ENCODE data around the gene MAK.
"Not testable (repeated sequence)": the region's sequence is repeated elsewhere in the genome, so short reads cannot be mapped to it uniquely, and the experiment has no call there.

MAK gene

GRCh38 chr6:10779076-10779475 is 59.3 kb downstream of the MAK start:
- DNase-seq (ENCODE audit: low read depth, low spot score) = no peak
- peaks cover 12% of the 10 kb centered on the region; the same call in 1 of the 2 replicates for H3K36me3 ChIP-seq (ENCODE audit: insufficient read depth, low read length)

GRCh38 chr6:10778230-10778629 is 60.1 kb downstream of the MAK start:
- no peak for TF ChIP-seq EZH2 (IDR thresholded peaks at IDR 0.05)
- TF ChIP-seq FOXP2 (optimal IDR thresholded peaks at IDR 0.05; ENCODE audit: control extremely low read depth, extremely low read length, insufficient read depth) = no peak
- no peak for TF ChIP-seq POLR2AphosphoS5 (IDR thresholded peaks at IDR 0.05; ENCODE audit: borderline replicate concordance, low read depth, low read length)
- H3K36me3 ChIP-seq (ENCODE audit: insufficient read depth, low read length) = peaks cover 12% of the 10 kb centered on the region; the same call in 1 of the 2 replicates
- H3K9ac ChIP-seq (ENCODE audit: insufficient read length) = no peak overlapping the region
- H3K27ac ChIP-seq = no peak overlapping the region
- no peaks in the 10 kb centered on the region for H3K9me3 ChIP-seq (ENCODE audit: low read depth, low read length)
- DNase-seq (ENCODE audit: low read depth, low spot score) = no peak
- no peak overlapping the region for H3K4me3 ChIP-seq

More at GRCh38 chr6:10779076-10779475, 59.3 kb downstream of the MAK start:
- Histone ChIP-seq H3K4me3 (no peak overlapping the region), H3K9me3 (ENCODE audit: low read depth, low read length) (no peaks in the 10 kb centered on the region), H3K9ac (ENCODE audit: insufficient read length) (no peak overlapping the region), H3K27ac (no peak overlapping the region)
- TF ChIP-seq POLR2AphosphoS5 (IDR thresholded peaks at IDR 0.05; ENCODE audit: borderline replicate concordance, low read depth, low read length) (no peak), FOXP2 (optimal IDR thresholded peaks at IDR 0.05; ENCODE audit: control extremely low read depth, extremely low read length, insufficient read depth) (no peak), EZH2 (IDR thresholded peaks at IDR 0.05) (no peak)

- no peaks in the 10 kb centered on the region for H3K9me3 ChIP-seq (ENCODE audit: low read depth, low read length)
- peaks cover 15% of the 10 kb centered on the region; the same call in 1 of the 2 replicates for H3K36me3 ChIP-seq (ENCODE audit: insufficient read depth, low read length)
- H3K4me3 ChIP-seq = no peak overlapping the region
- TF ChIP-seq FOXP2 (optimal IDR thresholded peaks at IDR 0.05; ENCODE audit: control extremely low read depth, extremely low read length, insufficient read depth) = no peak
- TF ChIP-seq EZH2 (IDR thresholded peaks at IDR 0.05) = no peak
- no peak for TF ChIP-seq POLR2AphosphoS5 (IDR thresholded peaks at IDR 0.05; ENCODE audit: borderline replicate concordance, low read depth, low read length)
- H3K27ac ChIP-seq = no peak overlapping the region
- no peak overlapping the region for H3K9ac ChIP-seq (ENCODE audit: insufficient read length)
- no peak for DNase-seq (ENCODE audit: low read depth, low spot score)
Observed at GRCh38 chr6:10771371-10771894, 66.9 kb downstream of the MAK start.

- no peak for TF ChIP-seq EZH2 (IDR thresholded peaks at IDR 0.05)
- no peak for TF ChIP-seq POLR2AphosphoS5 (IDR thresholded peaks at IDR 0.05; ENCODE audit: borderline replicate concordance, low read depth, low read length)
- TF ChIP-seq FOXP2 (optimal IDR thresholded peaks at IDR 0.05; ENCODE audit: control extremely low read depth, extremely low read length, insufficient read depth) = no peak
- no peak for DNase-seq (ENCODE audit: low read depth, low spot score)
- Histone ChIP-seq H3K9ac (ENCODE audit: insufficient read length) (no peak overlapping the region), H3K9me3 (ENCODE audit: low read depth, low read length) (no peaks in the 10 kb centered on the region), H3K36me3 (ENCODE audit: insufficient read depth, low read length) (peaks cover 6% of the 10 kb centered on the region; the same call in 1 of the 2 replicates), H3K4me3 (no peak overlapping the region), H3K27ac (no peak overlapping the region)
Observed at GRCh38 chr6:10769419-10769818, 68.9 kb downstream of the MAK start.

GRCh38 chr6:10763006-10763405 is 75.3 kb downstream of the MAK start:
- H3K36me3 ChIP-seq (ENCODE audit: insufficient read depth, low read length) = peaks cover 21% of the 10 kb centered on the region

GRCh38 chr6:10759884-10760329 is 78.4 kb downstream of the MAK start:
- H3K27ac ChIP-seq = no peak overlapping the region
- peaks cover 52% of the 10 kb centered on the region for H3K36me3 ChIP-seq (ENCODE audit: insufficient read depth, low read length)
- DNase-seq (ENCODE audit: low read depth, low spot score) = no peak
- H3K9me3 ChIP-seq (ENCODE audit: low read depth, low read length) = no peaks in the 10 kb centered on the region
- no peak overlapping the region for H3K4me3 ChIP-seq
- TF ChIP-seq EZH2 (IDR thresholded peaks at IDR 0.05) = no peak
- no peak for TF ChIP-seq POLR2AphosphoS5 (IDR thresholded peaks at IDR 0.05; ENCODE audit: borderline replicate concordance, low read depth, low read length)
- no peak for TF ChIP-seq FOXP2 (optimal IDR thresholded peaks at IDR 0.05; ENCODE audit: control extremely low read depth, extremely low read length, insufficient read depth)
- no peak overlapping the region for H3K9ac ChIP-seq (ENCODE audit: insufficient read length)

More at GRCh38 chr6:10763006-10763405, 75.3 kb downstream of the MAK start:
- H3K4me3 ChIP-seq = no peak overlapping the region
- H3K27ac ChIP-seq = no peak overlapping the region
- H3K9ac ChIP-seq (ENCODE audit: insufficient read length) = no peak overlapping the region
- no peak for TF ChIP-seq POLR2AphosphoS5 (IDR thresholded peaks at IDR 0.05; ENCODE audit: borderline replicate concordance, low read depth, low read length)
- TF ChIP-seq EZH2 (IDR thresholded peaks at IDR 0.05) = no peak
- TF ChIP-seq FOXP2 (optimal IDR thresholded peaks at IDR 0.05; ENCODE audit: control extremely low read depth, extremely low read length, insufficient read depth) = no peak
- no peaks in the 10 kb centered on the region for H3K9me3 ChIP-seq (ENCODE audit: low read depth, low read length)
- no peak for DNase-seq (ENCODE audit: low read depth, low spot score)

- H3K36me3 ChIP-seq (ENCODE audit: insufficient read depth, low read length) = peaks cover 57% of the 10 kb centered on the region
- H3K4me3 ChIP-seq = no peak overlapping the region
- TF ChIP-seq EZH2 (IDR thresholded peaks at IDR 0.05) (no peak), POLR2AphosphoS5 (IDR thresholded peaks at IDR 0.05; ENCODE audit: borderline replicate concordance, low read depth, low read length) (no peak), FOXP2 (optimal IDR thresholded peaks at IDR 0.05; ENCODE audit: control extremely low read depth, extremely low read length, insufficient read depth) (no peak)
- no peak overlapping the region for H3K9ac ChIP-seq (ENCODE audit: insufficient read length)
- DNase-seq (ENCODE audit: low read depth, low spot score) = peak; percentile 8
- no peaks in the 10 kb centered on the region for H3K9me3 ChIP-seq (ENCODE audit: low read depth, low read length)
- no peak overlapping the region for H3K27ac ChIP-seq
Observed at GRCh38 chr6:10759312-10759839, 79.0 kb downstream of the MAK start.

GRCh38 chr6:10756085-10756484 is 82.3 kb downstream of the MAK start:
- DNase-seq (ENCODE audit: low read depth, low spot score) = no peak
- Histone ChIP-seq H3K4me3 (no peak overlapping the region), H3K27ac (no peak overlapping the region), H3K9me3 (ENCODE audit: low read depth, low read length) (no peaks in the 10 kb centered on the region), H3K9ac (ENCODE audit: insufficient read length) (no peak overlapping the region), H3K36me3 (ENCODE audit: insufficient read depth, low read length) (peaks cover 80% of the 10 kb centered on the region)
- TF ChIP-seq EZH2 (IDR thresholded peaks at IDR 0.05) (no peak), FOXP2 (optimal IDR thresholded peaks at IDR 0.05; ENCODE audit: control extremely low read depth, extremely low read length, insufficient read depth) (no peak), POLR2AphosphoS5 (IDR thresholded peaks at IDR 0.05; ENCODE audit: borderline replicate concordance, low read depth, low read length) (no peak)

- H3K36me3 ChIP-seq (ENCODE audit: insufficient read depth, low read length) = peaks cover 71% of the 10 kb centered on the region
- H3K4me3 ChIP-seq; H3K27ac ChIP-seq; H3K9ac ChIP-seq (ENCODE audit: insufficient read length); DNase-seq (ENCODE audit: low read depth, low spot score); H3K9me3 ChIP-seq (ENCODE audit: low read depth, low read length): not testable (repeated sequence)
Observed at GRCh38 chr6:10751757-10752156, 86.6 kb downstream of the MAK start.

- H3K27ac ChIP-seq; H3K4me3 ChIP-seq; DNase-seq (ENCODE audit: low read depth, low spot score); H3K9ac ChIP-seq (ENCODE audit: insufficient read length); H3K9me3 ChIP-seq (ENCODE audit: low read depth, low read length): not testable (repeated sequence)
- H3K36me3 ChIP-seq (ENCODE audit: insufficient read depth, low read length) = peaks cover 59% of the 10 kb centered on the region
Observed at GRCh38 chr6:10750568-10750967, 87.8 kb downstream of the MAK start.
